Type B pancreatic cell (in vitro differentiated cells): ENCODE data around the gene SH3BP1. TPM values are rescaled to one million over a fixed set of nuclear protein-coding genes. Genes with fewer than 3 reads are reported as not detected.

Experiments
- DNase-seq: peaks from one replicate; pipeline ENCODE4 v3.0.0; 2021; ENCODE audit warnings: mixed read lengths; ENCODE audit not compliant: unreplicated experiment; ENCODE audit errors: extremely low spot score
- H3K27ac Mint-ChIP-seq: 2 replicates; pipeline ENCODE4 v1.8.0; 2021; ENCODE audit warnings: mild to moderate bottlenecking, mixed read lengths
- H3K27me3 Mint-ChIP-seq: 2 replicates; pipeline ENCODE4 v1.8.0; 2021; ENCODE audit warnings: mixed read lengths
- H3K36me3 Mint-ChIP-seq: 2 replicates; pipeline ENCODE4 v1.8.0; 2021; ENCODE audit warnings: mixed read lengths
- H3K4me1 Mint-ChIP-seq: one replicate; pipeline ENCODE4 v1.8.0; 2021; ENCODE audit warnings: mixed read lengths; ENCODE audit not compliant: unreplicated experiment
- H3K4me3 Mint-ChIP-seq: 2 replicates; pipeline ENCODE4 v1.8.0; 2021; ENCODE audit warnings: mild to moderate bottlenecking, mixed read lengths
- H3K9me3 Mint-ChIP-seq: 2 replicates; pipeline ENCODE4 v1.8.0; 2021; ENCODE audit warnings: mixed read lengths
- total RNA-seq: library from RNA; stranded (reverse); gene quantifications from 2 replicates; pipeline ENCODE4 v1.2.1, GENCODE V29; 2021; ENCODE audit warnings: low replicate concordance
- TF ChIP-seq, protein P1 (sequence below): fragments of 200-600 bp; sonication (generic); conservative IDR thresholded peaks from 2 replicates; pipeline ENCODE4 v1.5.0; 2021; ENCODE audit warnings: antibody characterized with exemption, mild to moderate bottlenecking

Gene SH3BP1
- total RNA-seq, 1 donor from 2014 or later = 30.0 TPM

DNA sequence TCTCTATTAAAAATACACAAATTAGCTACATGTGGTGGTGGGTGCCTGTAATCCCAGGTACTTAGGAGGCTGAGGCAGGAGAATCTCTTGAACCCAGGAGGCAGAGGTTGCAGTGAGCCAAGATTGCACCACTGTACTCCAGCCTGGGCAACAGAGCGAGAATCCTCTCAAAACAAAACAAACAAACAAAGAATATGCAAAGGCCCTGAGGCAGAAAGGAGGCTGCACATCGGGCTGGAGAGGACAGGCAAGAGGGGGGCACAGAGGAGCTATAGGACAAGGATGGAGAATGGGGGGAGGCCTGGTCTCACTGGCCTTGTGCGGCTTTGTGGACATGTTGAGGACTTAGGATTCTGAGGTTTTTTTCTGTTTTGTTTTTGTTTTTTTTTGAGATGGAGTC, 65.7 kb downstream of the SH3BP1 start:
- no peaks in the 10 kb centered on the region for H3K9me3 Mint-ChIP-seq
- DNase-seq = no peak
- peaks cover 4% of the 10 kb centered on the region for H3K36me3 Mint-ChIP-seq
- no peak overlapping the region for H3K27ac Mint-ChIP-seq
- peaks cover 3% of the 10 kb centered on the region for H3K4me1 Mint-ChIP-seq
- H3K27me3 Mint-ChIP-seq = no peaks in the 10 kb centered on the region
- no peak overlapping the region for H3K4me3 Mint-ChIP-seq
- TF ChIP-seq, protein P1, sequence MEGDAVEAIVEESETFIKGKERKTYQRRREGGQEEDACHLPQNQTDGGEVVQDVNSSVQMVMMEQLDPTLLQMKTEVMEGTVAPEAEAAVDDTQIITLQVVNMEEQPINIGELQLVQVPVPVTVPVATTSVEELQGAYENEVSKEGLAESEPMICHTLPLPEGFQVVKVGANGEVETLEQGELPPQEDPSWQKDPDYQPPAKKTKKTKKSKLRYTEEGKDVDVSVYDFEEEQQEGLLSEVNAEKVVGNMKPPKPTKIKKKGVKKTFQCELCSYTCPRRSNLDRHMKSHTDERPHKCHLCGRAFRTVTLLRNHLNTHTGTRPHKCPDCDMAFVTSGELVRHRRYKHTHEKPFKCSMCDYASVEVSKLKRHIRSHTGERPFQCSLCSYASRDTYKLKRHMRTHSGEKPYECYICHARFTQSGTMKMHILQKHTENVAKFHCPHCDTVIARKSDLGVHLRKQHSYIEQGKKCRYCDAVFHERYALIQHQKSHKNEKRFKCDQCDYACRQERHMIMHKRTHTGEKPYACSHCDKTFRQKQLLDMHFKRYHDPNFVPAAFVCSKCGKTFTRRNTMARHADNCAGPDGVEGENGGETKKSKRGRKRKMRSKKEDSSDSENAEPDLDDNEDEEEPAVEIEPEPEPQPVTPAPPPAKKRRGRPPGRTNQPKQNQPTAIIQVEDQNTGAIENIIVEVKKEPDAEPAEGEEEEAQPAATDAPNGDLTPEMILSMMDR = no peak

Other genes starting within 250 kb of the SH3BP1 start
- 0.53 and 1.3 TPM in 2 replicates for gene ELFN2, start 212.2 kb upstream of the SH3BP1 start, total RNA-seq
- gene MFNG, start 153.3 kb upstream of the SH3BP1 start, total RNA-seq = 0.76 and 0.82 TPM in 2 replicates
- 9.9 and 14.8 TPM in 2 replicates for gene CARD10, start 120.3 kb upstream of the SH3BP1 start, total RNA-seq
- 20.5 and 30.4 TPM in 2 replicates for gene CDC42EP1, start 79.2 kb upstream of the SH3BP1 start, total RNA-seq
- 2.6 and 8.7 TPM in 2 replicates for gene LGALS2, start 59.6 kb upstream of the SH3BP1 start, total RNA-seq
- gene GGA1, start 30.8 kb upstream of the SH3BP1 start, total RNA-seq = 71.8 and 80.2 TPM in 2 replicates
- gene PDXP, start 19.1 kb downstream of the SH3BP1 start, total RNA-seq = 15.6 and 30.2 TPM in 2 replicates
- 1.8 and 235 TPM in 2 replicates for gene LGALS1, start 36.0 kb downstream of the SH3BP1 start, total RNA-seq
- 18.5 and 23.9 TPM in 2 replicates for gene NOL12, start 46.7 kb downstream of the SH3BP1 start, total RNA-seq
- 42.9 and 47.0 TPM in 2 replicates for gene TRIOBP, start 57.4 kb downstream of the SH3BP1 start, total RNA-seq
- 22.3 and 27.4 TPM in 2 replicates for gene GCAT, start 168.3 kb downstream of the SH3BP1 start, total RNA-seq
- 0.34 TPM in 1 of 2 replicates, not detected in the other for gene GALR3, start 183.7 kb downstream of the SH3BP1 start, total RNA-seq
- 24.2 and 29.4 TPM in 2 replicates for gene ANKRD54, start 204.7 kb downstream of the SH3BP1 start, total RNA-seq
- gene EIF3L, start 209.8 kb downstream of the SH3BP1 start, total RNA-seq = 578 and 740 TPM in 2 replicates